Esophagus squamous epithelium (tissue), 5 donors: ENCODE results near the gene NT5DC2. TPM values are rescaled to one million over a fixed set of nuclear protein-coding genes. Genes with fewer than 3 reads are reported as not detected.

ENCODE experiments used
- DNase-seq: peaks from one replicate; lab custom pipeline; 2025; lab: John Stamatoyannopoulos, UW
- H3K27ac ChIP-seq, 4 donors: fragments of 200-600 bp; sonication (generic); one replicate each; pipeline ENCODE4 v1.5.1; 2016 to 2019; ENCODE audit warnings: mild to moderate bottlenecking in 1 of 4
- H3K27me3 ChIP-seq, 4 donors: fragments of 200-600 bp; sonication (generic); 1 replicate in 3 of 4; 2 replicates in 1 of 4; pipeline versions ENCODE4 v1.5.1 to v1.6.0; 2017 to 2021; ENCODE audit warnings: antibody characterized with exemption in 1 of 4
- H3K36me3 ChIP-seq, 3 donors: fragments of 200-600 bp; sonication (generic); one replicate each; pipeline ENCODE4 v1.5.1; 2016 to 2019
- H3K4me1 ChIP-seq, 3 donors: fragments of 200-600 bp; sonication (generic); one replicate each; pipeline ENCODE4 v1.5.1; 2017 to 2019
- H3K4me3 ChIP-seq, 4 donors: fragments of 200-600 bp; sonication (generic); 1 replicate in 3 of 4; 2 replicates in 1 of 4; pipeline ENCODE4 v1.5.1; 2016 to 2019; ENCODE audit warnings: mild to moderate bottlenecking in 2 of 4, moderate library complexity in 1 of 4
- H3K9me3 ChIP-seq, 3 donors: fragments of 200-600 bp; sonication (generic); one replicate each; pipeline ENCODE4 v1.5.1; 2016 to 2019
- POLR2A ChIP-seq, 4 donors: fragments of 450-650 bp; IDR thresholded peaks; one replicate each; pipeline ENCODE4 v1.6.1; 2017; ENCODE audit warnings: antibody characterized with exemption in 4 of 4, mild to moderate bottlenecking in 4 of 4, moderate library complexity in 3 of 4
- WGBS, 2 donors: methylation state at CpG; one replicate each; pipeline ENCODE4 v1.1.5; 2018; 5-methylcytosine and 5-hydroxymethylcytosine counted together
- intact Hi-C: fragments of 100-400 bp; cut with DNase I; formaldehyde crosslinking; loops from one replicate; pipeline ENCODE4 v1.15.0; 2022
- total RNA-seq, 4 donors: library from RNA; depleted of rRNA; stranded (reverse); fragments of >200 nt; gene quantifications; one replicate each; pipeline ENCODE4 v1.1.0, GENCODE V29; 2016
- TF ChIP-seq, protein P1 (sequence below), 6 experiments: fragments of 450-650 bp in 4 of 6; fragments of 200-600 bp in 2 of 6; sonication (generic) in 2 of 6; IDR thresholded peaks; one replicate each; pipeline ENCODE4 v1.5.1; 2016 to 2019; ENCODE audit warnings: antibody characterized with exemption in 6 of 6, mild to moderate bottlenecking in 4 of 6, moderate library complexity in 4 of 6
- donor health status: DM: yes; HTN: yes; CAD: no.

Gene NT5DC2
- total RNA-seq, 4 donors from 2014 or later: 58.9 to 79.5 (median 70.2) TPM

DNA sequence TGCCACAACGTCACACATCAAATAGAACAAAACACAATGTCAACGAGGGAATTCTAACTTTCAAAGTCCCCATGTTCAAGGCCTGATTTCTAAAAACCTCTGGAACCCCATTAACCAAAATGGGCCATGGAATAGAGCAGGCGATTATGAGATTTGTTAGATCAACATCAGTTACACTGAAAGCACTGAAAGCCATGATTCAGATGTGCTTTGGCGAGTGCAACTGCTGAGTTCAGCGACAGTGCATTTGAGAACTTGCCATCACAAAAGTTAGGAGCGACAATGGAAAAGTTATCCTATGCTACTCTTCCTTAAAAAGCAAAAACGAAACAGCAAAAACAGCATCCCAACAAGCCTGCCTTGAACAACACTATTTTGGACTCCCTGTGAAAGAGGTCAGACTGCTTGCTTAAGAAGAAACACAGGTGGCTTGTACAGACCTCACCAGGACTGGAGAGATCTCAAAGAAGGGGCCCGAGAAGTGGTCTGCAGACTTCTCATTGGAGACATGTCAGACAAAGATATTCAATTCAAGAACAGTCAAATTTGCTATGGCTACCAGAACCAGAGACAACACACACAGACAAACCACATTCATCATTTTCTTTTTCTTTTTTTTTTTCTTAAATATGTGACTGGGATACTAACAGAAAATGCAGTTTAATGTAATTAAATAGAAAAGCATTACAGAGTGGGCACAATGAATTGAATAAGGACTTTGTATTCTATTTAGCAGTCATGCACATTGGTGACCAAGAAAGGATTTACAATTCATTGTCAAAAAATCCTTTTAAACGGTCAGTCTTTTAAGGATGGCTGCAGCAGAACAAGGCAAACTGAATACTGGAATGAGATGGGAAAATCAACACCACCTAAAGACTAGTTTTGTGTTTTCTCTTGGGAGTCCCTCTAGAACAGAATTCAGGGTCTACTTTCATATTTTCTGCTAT, 23.6 kb upstream of the NT5DC2 start:
- Histone ChIP-seq H3K36me3 (peaks cover 0 to 93% (median 22%) of the 10 kb centered on the region in 3 donors), H3K9me3 (no peaks in the 10 kb centered on the region), H3K4me1 (peaks cover 0 to 27% (median 0%) of the 10 kb centered on the region in 3 donors), H3K27ac (no peak overlapping the region), H3K27me3 (no peaks in the 10 kb centered on the region), H3K4me3 (no peak overlapping the region)
- intact Hi-C loops: no loop called here
- TF ChIP-seq, protein P1, sequence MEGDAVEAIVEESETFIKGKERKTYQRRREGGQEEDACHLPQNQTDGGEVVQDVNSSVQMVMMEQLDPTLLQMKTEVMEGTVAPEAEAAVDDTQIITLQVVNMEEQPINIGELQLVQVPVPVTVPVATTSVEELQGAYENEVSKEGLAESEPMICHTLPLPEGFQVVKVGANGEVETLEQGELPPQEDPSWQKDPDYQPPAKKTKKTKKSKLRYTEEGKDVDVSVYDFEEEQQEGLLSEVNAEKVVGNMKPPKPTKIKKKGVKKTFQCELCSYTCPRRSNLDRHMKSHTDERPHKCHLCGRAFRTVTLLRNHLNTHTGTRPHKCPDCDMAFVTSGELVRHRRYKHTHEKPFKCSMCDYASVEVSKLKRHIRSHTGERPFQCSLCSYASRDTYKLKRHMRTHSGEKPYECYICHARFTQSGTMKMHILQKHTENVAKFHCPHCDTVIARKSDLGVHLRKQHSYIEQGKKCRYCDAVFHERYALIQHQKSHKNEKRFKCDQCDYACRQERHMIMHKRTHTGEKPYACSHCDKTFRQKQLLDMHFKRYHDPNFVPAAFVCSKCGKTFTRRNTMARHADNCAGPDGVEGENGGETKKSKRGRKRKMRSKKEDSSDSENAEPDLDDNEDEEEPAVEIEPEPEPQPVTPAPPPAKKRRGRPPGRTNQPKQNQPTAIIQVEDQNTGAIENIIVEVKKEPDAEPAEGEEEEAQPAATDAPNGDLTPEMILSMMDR (IDR thresholded peaks at IDR 0.05): no peak
- TF ChIP-seq POLR2A (IDR thresholded peaks at IDR 0.05): no peak
- 78 to 81% methylated on average over 9 of the region's 9 CpGs for WGBS, 2 donors
- no peak for DNase-seq

DNA sequence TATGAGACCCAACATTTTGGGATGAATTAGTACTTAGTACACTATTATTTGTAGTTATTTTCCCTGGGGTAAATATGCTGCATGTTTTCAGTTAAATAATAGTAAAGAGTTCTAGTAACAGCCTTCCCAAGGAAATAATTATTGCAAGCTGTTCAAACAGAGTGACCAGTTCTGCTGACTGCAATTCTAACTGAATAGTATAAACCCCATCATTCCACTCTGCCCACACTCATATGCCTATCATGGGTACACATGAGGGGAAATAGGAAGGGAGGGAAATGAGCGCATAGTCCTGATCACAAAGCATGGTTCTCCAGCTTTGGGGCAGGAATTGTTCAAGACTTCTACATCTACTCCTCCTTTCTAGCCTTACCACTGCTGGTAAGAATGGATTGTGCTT, 21.4 kb upstream of the NT5DC2 start:
- Histone ChIP-seq H3K4me1 (peaks cover 0 to 17% (median 0%) of the 10 kb centered on the region in 3 donors), H3K4me3 (no peak overlapping the region), H3K36me3 (peaks cover 0 to 93% (median 37%) of the 10 kb centered on the region in 3 donors), H3K27me3 (no peaks in the 10 kb centered on the region), H3K27ac (no peak overlapping the region), H3K9me3 (no peaks in the 10 kb centered on the region)
- intact Hi-C loops: no loop called here
- no peak for DNase-seq
- no peak for TF ChIP-seq POLR2A (IDR thresholded peaks at IDR 0.05)
- TF ChIP-seq, protein P1 (IDR thresholded peaks at IDR 0.05): no peak
- 100% methylated on average over 1 of the region's 1 CpG for WGBS, 2 donors

GRCh38 chr3:52554026-52554755, 20.5 kb upstream of the NT5DC2 start:
- Histone ChIP-seq H3K4me3 (no peak overlapping the region), H3K36me3 (peaks cover 0 to 93% (median 38%) of the 10 kb centered on the region in 3 donors), H3K27me3 (no peaks in the 10 kb centered on the region), H3K9me3 (no peaks in the 10 kb centered on the region), H3K4me1 (peaks cover 0 to 17% (median 0%) of the 10 kb centered on the region in 3 donors), H3K27ac (no peak overlapping the region)
- intact Hi-C loops: no loop called here
- DNase-seq: no peak
- TF ChIP-seq, protein P1 (IDR thresholded peaks at IDR 0.05): no peak
- TF ChIP-seq POLR2A (IDR thresholded peaks at IDR 0.05): no peak
- WGBS, 2 donors: 93 to 95% methylated on average over 4 to 5 of the region's 5 CpGs

GRCh38 chr3:52552089-52552488, 18.4 kb upstream of the NT5DC2 start:
- Histone ChIP-seq H3K27me3 (no peaks in the 10 kb centered on the region), H3K4me3 (no peak overlapping the region), H3K27ac (no peak overlapping the region), H3K36me3 (peaks cover 0 to 93% (median 34%) of the 10 kb centered on the region in 3 donors), H3K4me1 (peaks cover 0 to 17% (median 0%) of the 10 kb centered on the region in 3 donors), H3K9me3 (no peaks in the 10 kb centered on the region)
- 43 to 54% methylated on average over 3 of the region's 3 CpGs for WGBS, 2 donors
- TF ChIP-seq POLR2A (IDR thresholded peaks at IDR 0.05): no peak
- TF ChIP-seq, protein P1 (IDR thresholded peaks at IDR 0.05): no peak
- no peak for DNase-seq
- intact Hi-C loops: no loop called here
